SK-N-SH treated with all-trans-retinoic acid at 6 μM for 48 hours (cell line): ENCODE measurements around the gene FRK.

Source experiments
- ATAC-seq: fragments of 200-7000 bp; cut with Tn5 transposase; 3 replicates; pipeline ENCODE4 v1.9.1; 2020; ENCODE audit warnings: mild to moderate bottlenecking, moderate library complexity
- BACH2 ChIP-seq: fragments of 250-450 bp; sonication (Bioruptor Pico); IDR thresholded peaks from 2 replicates; pipeline ENCODE4 v1.9.0; 2021; ENCODE audit warnings: mild to moderate bottlenecking, borderline replicate concordance
- CREB5 ChIP-seq: fragments of 250-450 bp; sonication (Bioruptor Pico); IDR thresholded peaks from 2 replicates; pipeline ENCODE4 v1.5.1; 2020; ENCODE audit warnings: low read depth, mild to moderate bottlenecking, moderate library complexity
- CSDC2 ChIP-seq: fragments of 250-450 bp; sonication (Bioruptor Pico); IDR thresholded peaks from 2 replicates; pipeline ENCODE4 v1.5.0; 2020; ENCODE audit warnings: mild to moderate bottlenecking, moderate library complexity
- CSRNP3 ChIP-seq: fragments of 250-450 bp; sonication (Bioruptor Pico); IDR thresholded peaks from 2 replicates; pipeline ENCODE4 v1.5.1; 2021; ENCODE audit warnings: mild to moderate bottlenecking, moderate library complexity
- ESRRG ChIP-seq: fragments of 250-450 bp; sonication (Bioruptor Pico); IDR thresholded peaks from 2 replicates; pipeline ENCODE4 v1.6.1; 2021; ENCODE audit warnings: mild to moderate bottlenecking
- ISL1 ChIP-seq: fragments of 250-450 bp; sonication (Bioruptor Pico); IDR thresholded peaks from 2 replicates; pipeline ENCODE4 v2.1.2; 2022; ENCODE audit warnings: mild to moderate bottlenecking, moderate library complexity
- OSR1 ChIP-seq: fragments of 250-450 bp; sonication (Bioruptor Pico); IDR thresholded peaks from 2 replicates; pipeline ENCODE4 v1.8.0; 2022; ENCODE audit warnings: moderate library complexity, mild to moderate bottlenecking, inconsistent platforms
- PATZ1 ChIP-seq: fragments of 250-450 bp; sonication (Bioruptor Pico); IDR thresholded peaks from 2 replicates; pipeline ENCODE4 v1.8.0; 2020; ENCODE audit warnings: mild to moderate bottlenecking, moderate library complexity, borderline replicate concordance
- POU6F1 ChIP-seq: fragments of 250-450 bp; sonication (Bioruptor Pico); IDR thresholded peaks from 2 replicates; pipeline ENCODE4 v1.8.0; 2021; ENCODE audit warnings: low read depth, mild to moderate bottlenecking, moderate library complexity, borderline replicate concordance
- PPARA ChIP-seq: fragments of 250-450 bp; sonication (Bioruptor Pico); IDR thresholded peaks from 2 replicates; pipeline ENCODE4 v1.5.0; 2020; ENCODE audit warnings: mild to moderate bottlenecking, borderline replicate concordance
- RARB ChIP-seq: fragments of 250-450 bp; sonication (Bioruptor Pico); IDR thresholded peaks from 2 replicates; pipeline ENCODE4 v1.8.0; 2021; ENCODE audit warnings: mild to moderate bottlenecking, moderate library complexity
- SNAI2 ChIP-seq: fragments of 250-450 bp; sonication (Bioruptor Pico); IDR thresholded peaks from 2 replicates; pipeline ENCODE4 v1.5.0; 2020; ENCODE audit warnings: mild to moderate bottlenecking, moderate library complexity
- TCF4 ChIP-seq: fragments of 250-450 bp; sonication (Bioruptor Pico); IDR thresholded peaks from 2 replicates; pipeline ENCODE4 v1.8.0; 2021; ENCODE audit warnings: mild to moderate bottlenecking, moderate library complexity, borderline replicate concordance
- TOX ChIP-seq: fragments of 250-450 bp; sonication (Bioruptor Pico); IDR thresholded peaks from 2 replicates; pipeline ENCODE4 v1.8.0; 2021; ENCODE audit warnings: mild to moderate bottlenecking, moderate library complexity, borderline replicate concordance
- ZC3H10 ChIP-seq: fragments of 250-450 bp; sonication (Bioruptor Pico); IDR thresholded peaks from 2 replicates; pipeline ENCODE4 v1.5.1; 2021; ENCODE audit warnings: mild to moderate bottlenecking, moderate library complexity
- ZFP3 ChIP-seq: fragments of 250-450 bp; sonication (Bioruptor Pico); IDR thresholded peaks from 2 replicates; pipeline ENCODE4 v1.5.0; 2020; ENCODE audit warnings: mild to moderate bottlenecking, moderate library complexity
- ZFP30 ChIP-seq: fragments of 450-650 bp; formaldehyde crosslinking; IDR thresholded peaks from 2 replicates; pipeline ENCODE4 v1.5.0; 2022; ENCODE audit warnings: mild to moderate bottlenecking, moderate library complexity
- ZNF70 ChIP-seq: fragments of 450-650 bp; formaldehyde crosslinking; IDR thresholded peaks from 2 replicates; pipeline ENCODE4 v1.5.0; 2020; ENCODE audit warnings: mild to moderate bottlenecking, moderate library complexity
- ZNF8 ChIP-seq: fragments of 450-650 bp; formaldehyde crosslinking; IDR thresholded peaks from 2 replicates; pipeline ENCODE4 v1.5.0; 2020; ENCODE audit warnings: mild to moderate bottlenecking, moderate library complexity

Gene FRK

GRCh38 chr6:116078522-116078921, 17.8 kb upstream of the FRK start:
- no peak for TF ChIP-seq ZFP30 (CRISPR knock-in tag)
- TF ChIP-seq ISL1 (CRISPR knock-in tag): no peak
- TF ChIP-seq CSDC2 (CRISPR knock-in tag): no peak
- no peak for TF ChIP-seq ZNF70
- no peak for TF ChIP-seq PPARA (CRISPR knock-in tag)
- no peak for TF ChIP-seq ZNF8 (CRISPR knock-in tag)
- TF ChIP-seq OSR1 (CRISPR knock-in tag): no peak
- no peak for TF ChIP-seq PATZ1 (CRISPR knock-in tag)
- no peak for TF ChIP-seq ESRRG
- no peak for TF ChIP-seq ZC3H10
- no peak for TF ChIP-seq SNAI2 (CRISPR knock-in tag)
- TF ChIP-seq CREB5: no peak

GRCh38 chr6:116074732-116075390, 14.2 kb upstream of the FRK start:
- no peak for ATAC-seq
- TF ChIP-seq ZFP30 (CRISPR knock-in tag) (no peak), CSRNP3 (CRISPR knock-in tag) (no peak)

More at GRCh38 chr6:116078522-116078921, 17.8 kb upstream of the FRK start:
- ATAC-seq: no peak

GRCh38 chr6:116073765-116074440, 13.2 kb upstream of the FRK start:
- TF ChIP-seq TOX (no peak), BACH2 (CRISPR knock-in tag) (no peak), RARB (CRISPR knock-in tag) (no peak), POU6F1 (CRISPR knock-in tag) (no peak)
- ATAC-seq: no peak

- no peak for ATAC-seq
- TF ChIP-seq OSR1 (CRISPR knock-in tag) (no peak), ZFP3 (no peak), TOX (no peak), POU6F1 (CRISPR knock-in tag) (no peak), RARB (CRISPR knock-in tag) (no peak), CSRNP3 (CRISPR knock-in tag) (no peak), BACH2 (CRISPR knock-in tag) (no peak), SNAI2 (CRISPR knock-in tag) (no peak), TCF4 (CRISPR knock-in tag) (no peak), ZNF70 (no peak)
Measured at GRCh38 chr6:116072368-116072767, 11.7 kb upstream of the FRK start.
